DMS153 treated with DMSO at 0.1 percent for 48 hours (cell line): ENCODE measurements around the gene RRH.
"Not testable (repeated sequence)": the region's sequence is repeated elsewhere in the genome, so short reads cannot be mapped to it uniquely, and the experiment has no call there.

Experiments used
- DNase-seq: peaks from one replicate; lab custom pipeline; 2025; ENCODE audit not compliant: unreplicated experiment; lab: John Stamatoyannopoulos, UW

The RRH gene

DNA sequence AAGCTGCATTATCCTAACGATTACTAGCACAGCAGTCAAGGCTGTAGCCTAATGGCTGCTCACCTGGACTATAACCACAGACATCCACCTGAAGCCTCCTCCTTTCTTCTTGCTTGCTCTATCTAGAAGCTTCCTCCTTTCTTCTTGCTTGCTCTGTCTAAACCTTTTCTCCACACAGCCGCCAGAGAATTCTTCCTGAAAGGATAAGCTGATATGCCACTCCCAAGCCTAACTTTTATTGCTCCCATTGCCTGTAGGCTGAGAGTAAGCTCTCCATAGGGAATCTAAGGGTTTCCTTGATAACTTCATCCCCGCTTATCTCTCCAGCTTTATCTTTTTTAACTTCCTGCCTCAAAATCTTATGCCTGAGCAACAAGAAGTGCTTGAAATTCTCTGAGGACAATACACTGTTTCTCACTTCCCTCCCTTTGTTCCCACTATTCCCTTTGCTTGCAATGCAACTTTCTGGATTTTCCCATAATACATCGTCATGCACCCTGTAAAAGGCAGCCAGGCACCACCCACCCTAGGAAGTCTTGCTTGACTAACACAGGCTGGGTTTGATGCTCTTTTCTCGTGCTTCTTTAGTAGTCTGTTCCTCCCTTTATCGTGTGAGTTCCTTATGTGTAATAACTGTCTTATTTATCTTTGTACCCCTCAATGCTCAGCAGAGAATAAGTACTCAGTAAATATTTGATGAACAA lies 18.8 kb downstream of the RRH start:
- DNase-seq: no peak

DNA sequence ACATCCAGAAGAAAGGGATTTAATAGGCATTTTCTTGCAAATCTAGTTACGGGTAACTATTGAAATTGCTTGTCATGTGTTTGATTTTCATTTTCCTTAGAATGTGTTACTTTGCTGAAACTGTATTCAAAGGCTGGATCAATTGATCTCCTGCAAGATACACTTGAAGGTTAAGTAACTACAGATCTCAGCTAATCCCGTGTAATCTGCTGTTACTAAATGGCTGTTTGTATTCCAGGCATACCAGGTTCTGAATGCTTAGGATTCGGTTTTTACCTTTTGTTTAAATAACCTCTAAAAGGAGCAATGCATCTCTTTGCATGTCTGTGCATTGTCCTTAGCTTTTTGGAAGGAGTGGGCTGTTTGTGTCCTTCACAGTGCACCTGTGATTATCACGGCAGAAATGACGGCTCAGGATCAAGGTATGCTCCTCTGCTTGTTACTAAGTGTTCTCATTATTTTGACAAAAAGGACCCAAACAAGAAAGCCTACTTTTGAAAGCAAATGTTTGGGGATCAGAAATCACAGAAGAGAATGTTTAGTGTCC lies 20.2 kb downstream of the RRH start, which contains the start of gene LRIT3:
LRIT3 (plus strand) TSS at position 212 of the 547 bp plus-strand sequence; CDS start at position 307, 95 bp downstream.
- DNase-seq: no peak

DNA sequence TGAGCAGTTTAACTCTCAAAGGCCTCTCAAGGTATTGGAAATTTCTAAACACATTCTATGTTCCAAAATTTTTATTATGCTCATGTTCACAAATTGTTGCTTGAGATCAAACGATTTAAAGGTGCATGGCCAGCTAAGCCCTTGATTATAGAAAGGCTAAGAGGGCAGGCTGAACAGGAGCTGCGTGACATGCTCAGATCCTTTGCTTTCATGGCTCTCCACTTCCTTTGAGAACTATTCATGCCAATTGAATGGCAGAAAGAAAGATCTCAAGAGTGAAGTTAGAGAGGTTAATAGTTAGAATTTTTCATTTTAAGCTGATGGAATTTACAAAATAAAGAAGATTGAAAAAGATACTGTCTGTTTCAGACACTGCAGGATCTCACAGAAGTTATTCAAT lies 20.7 kb downstream of the RRH start:
- DNase-seq: no peak

DNA sequence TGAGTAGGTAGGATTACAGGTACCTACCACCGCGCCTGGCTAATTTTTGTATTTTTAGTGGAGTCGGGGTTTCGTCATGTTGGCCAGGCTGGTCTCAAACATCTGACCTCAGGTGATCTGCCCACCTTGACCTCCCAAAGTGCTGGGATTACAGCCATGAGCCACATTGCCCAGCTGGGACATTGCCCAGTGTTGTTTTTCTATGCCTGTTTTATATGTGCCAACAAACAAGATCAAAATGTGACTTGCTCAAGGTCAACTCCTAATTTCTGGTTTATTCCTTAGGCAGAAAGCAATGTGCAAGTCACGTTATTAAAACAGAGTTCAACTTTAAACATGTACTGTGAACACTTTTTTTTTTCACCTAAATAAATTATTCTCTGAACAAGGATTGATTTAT lies 22.8 kb downstream of the RRH start:
- no peak for DNase-seq

DNA sequence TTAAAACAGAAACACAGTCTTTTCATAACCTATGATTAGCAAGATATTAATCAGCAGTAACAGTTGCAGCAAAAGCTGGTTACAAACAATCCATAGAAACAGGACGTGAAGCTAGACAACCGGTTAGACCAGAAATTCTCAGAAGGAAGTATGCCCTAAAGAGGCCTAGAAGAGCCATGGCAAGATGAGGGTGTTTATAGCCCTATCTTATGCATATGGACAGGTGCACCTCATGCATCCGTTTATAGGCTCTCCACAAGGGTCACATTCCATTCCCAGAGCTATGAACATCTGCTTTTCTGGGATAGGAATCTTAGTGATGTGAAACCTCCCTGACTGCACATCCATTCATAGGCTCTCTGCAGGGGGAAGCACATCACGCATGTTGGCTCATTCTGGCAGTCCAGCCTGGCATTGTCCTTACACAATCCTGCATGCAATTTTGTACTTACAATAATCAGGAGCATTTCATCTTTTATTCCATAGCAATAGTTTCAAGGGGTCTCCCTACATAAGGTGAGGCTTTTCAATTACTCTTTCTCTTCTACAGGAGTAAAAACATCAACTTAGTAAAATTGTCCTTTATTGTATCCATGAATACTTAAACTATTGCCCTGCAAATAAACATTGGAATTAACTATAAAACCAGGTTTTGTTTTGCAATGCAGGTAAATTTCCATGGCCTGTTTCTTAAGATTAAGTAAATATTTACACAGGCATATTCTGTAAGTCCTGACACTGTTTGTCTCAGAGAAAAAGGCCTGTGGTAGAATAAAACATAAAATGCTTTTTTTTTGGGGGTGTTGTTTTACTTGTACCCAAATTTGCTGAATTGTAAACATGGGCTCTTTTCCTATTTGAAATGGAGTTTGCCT lies 31.9 kb downstream of the RRH start:
- DNase-seq: not testable (repeated sequence)

- no peak for DNase-seq
These were observed 33.5 kb downstream of the RRH start for GRCh38 chr4:109861271-109861670.

GRCh38 chr4:109861916-109862511 lies 34.2 kb downstream of the RRH start:
- DNase-seq: no peak

- DNase-seq: no peak
These were observed 36.4 kb downstream of the RRH start for GRCh38 chr4:109864134-109864533.

DNA sequence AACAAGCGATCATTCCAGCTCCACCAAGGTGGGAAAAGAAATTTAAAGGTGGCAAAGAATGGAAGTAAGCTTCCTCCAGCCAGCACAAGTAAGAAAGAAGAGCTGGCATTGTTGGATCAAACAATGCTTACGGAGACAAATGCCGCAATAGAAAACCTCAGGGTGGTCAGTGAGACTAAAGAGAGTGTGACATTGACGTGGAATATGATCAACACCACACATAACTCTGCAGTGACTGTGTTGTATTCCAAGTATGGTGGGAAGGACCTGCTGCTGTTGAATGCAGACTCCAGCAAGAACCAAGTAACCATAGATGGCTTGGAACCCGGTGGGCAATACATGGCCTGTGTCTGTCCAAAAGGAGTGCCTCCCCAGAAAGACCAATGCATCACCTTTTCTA lies 42.3 kb downstream of the RRH start:
- DNase-seq: no peak

DNA sequence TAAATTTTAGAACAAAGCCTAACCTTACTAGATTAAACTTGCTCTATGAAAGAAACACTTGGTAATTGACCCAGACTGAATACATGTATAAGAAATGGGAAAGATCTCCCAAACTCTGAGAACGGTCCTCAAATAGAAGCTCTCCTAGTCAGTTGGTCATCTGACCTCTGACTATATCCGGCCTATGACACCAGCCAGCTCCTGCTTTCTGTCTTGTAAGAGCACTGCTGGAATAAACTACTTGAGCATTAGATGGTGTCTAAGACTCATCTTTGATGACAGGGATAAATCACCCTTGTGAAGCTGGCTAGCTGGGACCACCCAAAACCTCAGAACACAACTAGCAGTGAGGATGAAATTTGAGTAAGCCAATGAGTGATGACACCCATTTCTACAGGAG lies 44.3 kb downstream of the RRH start:
- no peak for DNase-seq

- no peak for DNase-seq
These were observed 45.3 kb downstream of the RRH start for GRCh38 chr4:109872950-109873656.

DNA sequence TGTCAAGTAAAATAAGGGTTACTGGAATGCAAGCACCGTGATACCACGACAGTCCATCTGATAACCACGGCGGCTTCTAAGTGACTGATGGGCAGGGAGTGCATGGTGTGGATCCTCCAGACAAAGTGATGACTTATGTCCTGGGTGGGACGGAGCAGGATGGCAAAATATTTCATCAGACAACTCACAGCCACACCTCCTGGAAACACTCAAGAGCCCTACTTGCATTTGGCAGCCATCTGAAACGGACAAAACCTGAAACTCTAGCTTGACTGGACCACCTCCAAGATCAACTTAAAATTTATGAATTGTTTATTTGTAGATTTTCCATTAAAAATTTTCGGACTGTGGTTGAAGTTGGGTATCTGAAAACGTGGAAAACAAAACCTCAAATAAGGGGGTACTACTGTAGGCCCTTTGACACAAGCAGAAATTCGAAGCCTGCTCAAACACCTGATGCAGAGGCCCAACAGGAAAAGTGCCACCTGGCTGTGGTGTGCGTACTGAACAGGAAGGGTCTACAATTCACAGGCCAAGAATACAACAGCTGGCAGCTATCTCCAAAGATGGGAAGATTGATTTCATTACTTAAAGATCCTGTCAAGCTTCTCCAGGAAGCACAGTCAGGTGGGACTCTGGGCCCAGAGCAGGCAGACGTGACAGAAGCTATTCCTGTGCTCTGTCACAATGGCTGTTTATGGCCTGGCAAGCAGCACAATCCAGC lies 46.2 kb downstream of the RRH start:
- DNase-seq: no peak

- DNase-seq: no peak
These were observed 47.3 kb downstream of the RRH start for GRCh38 chr4:109875106-109875505.

DNA sequence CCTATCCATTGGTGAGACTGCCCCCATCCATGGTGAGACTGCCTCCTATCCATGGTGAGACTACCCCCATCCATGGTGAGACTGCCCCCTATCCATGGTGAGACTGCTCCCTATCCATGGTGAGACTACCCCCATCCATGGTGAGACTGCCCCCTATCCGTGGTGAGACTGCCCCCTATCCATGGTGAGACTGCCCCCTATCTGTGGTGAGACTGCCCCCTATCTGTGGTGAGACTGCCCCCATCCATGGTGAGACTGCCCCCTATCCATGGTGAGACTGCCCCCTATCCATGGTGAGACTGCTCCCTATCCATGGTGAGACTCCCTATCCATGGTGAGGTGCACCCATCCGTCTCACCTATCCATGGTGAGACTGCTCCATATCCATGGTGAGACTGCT lies 47.8 kb downstream of the RRH start:
- not testable (repeated sequence) for DNase-seq

DNA sequence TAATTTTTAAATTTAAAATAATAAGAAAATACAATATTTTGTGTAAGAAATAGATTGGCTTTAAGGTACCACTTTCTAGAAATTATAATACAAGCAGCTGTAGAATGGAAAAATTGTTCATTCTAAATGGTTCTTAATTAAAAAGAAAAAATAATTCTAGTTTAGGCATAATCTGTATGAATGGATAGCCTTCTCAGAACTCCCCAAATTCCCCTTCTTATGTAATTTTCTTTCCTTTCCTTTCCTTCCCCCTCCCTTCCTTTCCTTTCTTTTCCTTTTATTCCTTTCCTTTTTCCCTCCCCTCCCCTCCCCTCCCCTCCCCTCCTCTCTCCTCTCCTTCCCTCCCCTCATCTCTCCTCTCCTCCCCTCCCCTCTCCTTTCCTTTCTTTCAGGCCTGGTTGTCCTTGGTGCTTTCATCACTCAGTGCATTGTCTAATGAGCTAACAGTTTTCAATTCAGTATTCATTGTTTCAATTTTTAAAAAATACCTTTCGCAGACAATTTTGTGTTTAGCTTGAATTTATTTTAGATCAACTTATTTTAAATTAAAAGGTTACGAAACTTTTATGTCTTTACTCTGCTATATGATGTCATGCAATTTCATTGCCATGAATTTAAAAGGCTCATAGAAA lies 49.0 kb downstream of the RRH start:
- no peak for DNase-seq

- no peak for DNase-seq
These were observed 49.6 kb downstream of the RRH start for GRCh38 chr4:109877400-109877799.

- no peak for DNase-seq
These were observed 50.6 kb downstream of the RRH start for GRCh38 chr4:109878355-109878754.

GRCh38 chr4:109879081-109879480 lies 51.3 kb downstream of the RRH start:
- DNase-seq: no peak

GRCh38 chr4:109879636-109880314 lies 52.0 kb downstream of the RRH start:
- DNase-seq: no peak
